Neuron (in vitro differentiated cells): ENCODE data around the gene GPR151.

Experiments
- H2AFZ ChIP-seq: one replicate; pipeline ENCODE4 v1.6.1; 2013; ENCODE audit warnings: low read depth, mild to moderate bottlenecking, inconsistent platforms, low read length, moderate library complexity
- H3K27me3 ChIP-seq: one replicate; pipeline ENCODE4 v1.6.1; 2013; ENCODE audit warnings: low read length; ENCODE audit not compliant: insufficient read depth
- H3K36me3 ChIP-seq: one replicate; pipeline ENCODE4 v1.6.1; 2013; ENCODE audit warnings: low read length; ENCODE audit not compliant: insufficient read depth
- H3K4me1 ChIP-seq: one replicate; pipeline ENCODE4 v1.6.1; 2013; ENCODE audit warnings: low read length; ENCODE audit not compliant: insufficient read depth
- H3K4me3 ChIP-seq: 2 replicates; pipeline ENCODE4 v1.5.1; 2013; ENCODE audit warnings: mild to moderate bottlenecking, low read length, moderate library complexity
- H3K9me3 ChIP-seq: one replicate; pipeline ENCODE4 v1.6.1; 2013; ENCODE audit warnings: low read length

GPR151 gene

DNA sequence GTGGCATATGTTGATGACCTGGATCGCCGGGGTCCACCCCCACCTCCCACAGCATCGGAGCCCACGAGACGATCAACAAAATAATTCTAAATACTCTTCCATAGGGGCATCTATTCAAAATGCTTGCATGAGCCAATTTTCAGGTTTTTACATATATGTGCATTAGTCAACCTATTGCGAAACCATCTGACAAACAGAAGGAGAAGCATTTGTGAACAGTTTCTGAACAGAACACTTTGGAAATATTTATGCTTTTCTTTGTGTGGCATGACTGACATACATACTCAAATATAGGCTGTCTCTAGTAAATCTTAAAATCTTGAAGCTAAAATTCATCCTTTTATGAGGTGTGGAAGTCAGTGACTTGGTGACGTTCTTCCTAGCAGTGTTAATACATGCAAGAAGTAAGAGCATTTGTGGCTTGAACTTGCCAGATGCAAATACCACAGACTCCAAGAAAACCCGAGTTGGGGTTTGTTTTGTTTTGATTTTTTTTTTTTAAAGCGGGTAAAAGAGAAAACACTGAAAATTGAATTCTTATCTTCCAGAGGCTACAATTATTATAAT lies 5.3 kb downstream of the GPR151 start:
- Histone ChIP-seq H3K4me3 (no peak overlapping the region), H3K4me1 (no peaks in the 10 kb centered on the region), H3K36me3 (peaks cover 64% of the 10 kb centered on the region)

DNA sequence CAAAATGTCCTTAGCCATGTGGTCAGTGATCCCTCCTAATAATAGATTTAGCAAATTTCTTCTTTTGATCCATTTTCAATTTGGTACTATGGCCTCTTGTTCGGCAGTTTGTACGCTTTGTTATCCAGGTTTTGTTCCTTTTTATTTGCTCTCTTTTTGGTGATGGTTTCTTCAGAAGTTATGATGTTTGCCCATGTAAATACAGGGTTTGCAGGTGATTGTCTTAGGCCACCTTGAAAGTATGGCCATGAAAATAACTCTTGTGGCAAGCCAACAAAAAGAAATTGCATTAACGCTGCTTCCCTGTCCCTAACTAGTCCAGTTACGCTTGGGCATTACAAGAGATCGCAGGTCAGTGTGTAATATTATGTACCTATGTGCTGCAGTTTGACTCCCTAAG lies 8.6 kb downstream of the GPR151 start:
- Histone ChIP-seq H3K4me3 (no peak overlapping the region), H2AFZ (no peak overlapping the region), H3K4me1 (no peaks in the 10 kb centered on the region), H3K36me3 (peaks cover 86% of the 10 kb centered on the region), H3K9me3 (no peaks in the 10 kb centered on the region), H3K27me3 (no peaks in the 10 kb centered on the region)

More for the DNA sequence above, 5.3 kb downstream of the GPR151 start:
- Histone ChIP-seq H3K27me3 (no peaks in the 10 kb centered on the region), H3K9me3 (no peaks in the 10 kb centered on the region), H2AFZ (no peak overlapping the region)

DNA sequence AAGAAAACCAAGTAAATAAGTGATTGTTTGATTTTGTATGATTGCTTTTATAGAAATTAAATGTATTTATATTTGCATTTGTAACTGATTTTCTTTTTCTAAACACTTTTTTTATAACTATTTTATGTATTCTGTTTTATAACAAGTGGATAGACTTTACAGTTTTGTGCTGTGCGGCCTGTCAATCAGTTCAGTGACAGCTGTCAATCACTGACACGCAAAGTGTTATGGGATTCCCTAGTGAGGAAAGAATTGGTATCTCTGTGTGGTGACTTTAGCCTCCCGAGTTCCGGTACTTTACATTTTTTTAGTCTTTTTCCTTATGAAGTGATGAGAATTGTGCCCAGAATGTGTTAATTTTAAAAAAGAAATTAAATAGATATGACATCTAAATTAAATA lies 16.3 kb downstream of the GPR151 start:
- Histone ChIP-seq H3K27me3 (no peaks in the 10 kb centered on the region), H3K4me3 (no peak overlapping the region), H3K36me3 (peaks cover 48% of the 10 kb centered on the region), H2AFZ (no peak overlapping the region), H3K4me1 (no peaks in the 10 kb centered on the region), H3K9me3 (no peaks in the 10 kb centered on the region)

- Histone ChIP-seq H3K9me3 (no peaks in the 10 kb centered on the region), H3K4me1 (no peaks in the 10 kb centered on the region), H2AFZ (no peak overlapping the region), H3K27me3 (no peaks in the 10 kb centered on the region), H3K4me3 (no peak overlapping the region), H3K36me3 (peaks cover 55% of the 10 kb centered on the region)
Observed at GRCh38 chr5:146494656-146495055, 21.3 kb downstream of the GPR151 start.

GRCh38 chr5:146490089-146490843 lies 25.7 kb downstream of the GPR151 start:
- Histone ChIP-seq H2AFZ (no peak overlapping the region), H3K27me3 (no peaks in the 10 kb centered on the region), H3K4me3 (no peak overlapping the region), H3K9me3 (peaks cover 2% of the 10 kb centered on the region), H3K36me3 (peaks cover 72% of the 10 kb centered on the region), H3K4me1 (no peaks in the 10 kb centered on the region)

GRCh38 chr5:146484714-146485391 lies 31.1 kb downstream of the GPR151 start:
- H3K4me1 ChIP-seq = no peaks in the 10 kb centered on the region
- peaks cover 2% of the 10 kb centered on the region for H3K9me3 ChIP-seq
- no peaks in the 10 kb centered on the region for H3K27me3 ChIP-seq
- no peak overlapping the region for H3K4me3 ChIP-seq
- H3K36me3 ChIP-seq = peaks cover 89% of the 10 kb centered on the region
- no peak overlapping the region for H2AFZ ChIP-seq

GRCh38 chr5:146482775-146483174 lies 33.2 kb downstream of the GPR151 start:
- no peak overlapping the region for H3K4me3 ChIP-seq
- no peak overlapping the region for H2AFZ ChIP-seq
- no peaks in the 10 kb centered on the region for H3K27me3 ChIP-seq
- peaks cover 88% of the 10 kb centered on the region for H3K36me3 ChIP-seq
- peaks cover 2% of the 10 kb centered on the region for H3K9me3 ChIP-seq
- no peaks in the 10 kb centered on the region for H3K4me1 ChIP-seq

GRCh38 chr5:146475906-146476305 lies 40.1 kb downstream of the GPR151 start:
- H3K36me3 ChIP-seq = peaks cover 77% of the 10 kb centered on the region
- no peaks in the 10 kb centered on the region for H3K4me1 ChIP-seq
- no peak overlapping the region for H2AFZ ChIP-seq
- H3K4me3 ChIP-seq = no peak overlapping the region
- H3K27me3 ChIP-seq = no peaks in the 10 kb centered on the region
- no peaks in the 10 kb centered on the region for H3K9me3 ChIP-seq

- Histone ChIP-seq H3K4me3 (no peak overlapping the region), H3K36me3 (peaks cover 78% of the 10 kb centered on the region), H2AFZ (no peak overlapping the region), H3K9me3 (no peaks in the 10 kb centered on the region), H3K4me1 (no peaks in the 10 kb centered on the region), H3K27me3 (no peaks in the 10 kb centered on the region)
Observed at GRCh38 chr5:146475190-146475780, 40.7 kb downstream of the GPR151 start.

GRCh38 chr5:146474065-146474464 lies 41.9 kb downstream of the GPR151 start:
- H3K9me3 ChIP-seq = no peaks in the 10 kb centered on the region
- H3K4me3 ChIP-seq = no peak overlapping the region
- H3K4me1 ChIP-seq = no peaks in the 10 kb centered on the region
- peaks cover 79% of the 10 kb centered on the region for H3K36me3 ChIP-seq
- no peak overlapping the region for H2AFZ ChIP-seq
- H3K27me3 ChIP-seq = no peaks in the 10 kb centered on the region

DNA sequence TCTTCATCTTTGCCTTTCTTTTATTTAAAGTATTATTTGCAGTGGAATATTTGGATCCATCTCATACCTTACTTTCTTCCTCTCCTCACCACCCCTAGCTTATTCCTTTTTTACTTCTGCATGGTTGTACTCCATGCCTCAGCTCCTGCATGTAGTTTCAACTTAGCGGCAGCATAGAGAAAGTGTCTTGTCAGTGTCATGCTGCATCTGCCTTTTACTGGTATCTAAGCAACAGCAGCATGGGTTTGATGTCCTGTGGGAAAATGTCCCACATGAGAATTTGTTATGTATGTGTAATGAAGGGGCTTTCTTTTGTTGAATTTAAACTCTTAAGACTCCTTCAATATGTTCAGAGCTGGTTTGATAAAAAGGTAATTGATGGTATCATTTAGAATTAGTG lies 48.2 kb downstream of the GPR151 start:
- no peaks in the 10 kb centered on the region for H3K9me3 ChIP-seq
- H3K4me1 ChIP-seq = peaks cover 20% of the 10 kb centered on the region
- H2AFZ ChIP-seq = no peak overlapping the region
- peaks cover 60% of the 10 kb centered on the region for H3K36me3 ChIP-seq
- H3K27me3 ChIP-seq = no peaks in the 10 kb centered on the region
- no peak overlapping the region for H3K4me3 ChIP-seq

DNA sequence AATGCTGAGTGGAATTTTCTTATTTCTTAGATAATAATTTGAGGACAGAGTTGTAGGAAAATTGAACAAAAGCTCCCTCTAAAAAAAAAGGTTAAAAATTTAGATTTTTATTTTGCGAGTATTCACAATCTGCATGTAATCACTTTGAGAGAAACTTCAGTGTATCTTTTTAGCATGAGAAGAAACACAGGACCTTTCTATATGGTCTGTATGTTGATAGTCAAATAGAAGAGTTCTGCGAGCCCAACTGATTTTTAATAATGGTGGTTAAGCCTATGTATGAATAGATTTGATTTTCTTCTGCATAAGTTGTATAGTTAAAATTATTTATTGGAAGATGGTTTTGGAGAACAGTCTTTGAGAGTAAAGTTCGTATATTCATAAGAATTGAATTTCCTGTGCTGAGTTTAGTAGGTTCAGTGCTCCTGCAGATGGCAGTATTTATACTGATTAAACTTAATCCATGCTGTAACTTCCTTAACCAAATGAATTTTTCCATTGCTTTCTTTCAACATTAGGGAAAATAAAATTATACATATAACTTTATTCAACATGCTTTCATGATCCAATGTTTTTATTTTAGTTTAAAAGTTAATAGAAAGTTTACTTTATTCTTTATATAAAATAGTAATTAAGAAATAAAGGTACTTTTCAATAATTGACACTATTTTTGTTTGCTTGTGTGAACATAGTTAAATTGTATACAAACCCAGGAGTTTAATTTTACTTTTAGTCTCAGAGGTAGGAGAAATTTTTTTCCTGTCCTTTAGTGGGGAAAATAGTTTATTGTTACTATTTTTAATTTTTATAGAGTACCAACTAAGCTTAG lies 49.3 kb downstream of the GPR151 start:
- H3K9me3 ChIP-seq = no peaks in the 10 kb centered on the region
- H3K36me3 ChIP-seq = peaks cover 55% of the 10 kb centered on the region
- H3K4me1 ChIP-seq = peaks cover 20% of the 10 kb centered on the region
- H3K27me3 ChIP-seq = no peaks in the 10 kb centered on the region
- H3K4me3 ChIP-seq = no peak overlapping the region
- no peak overlapping the region for H2AFZ ChIP-seq
